ENCODE measurements around the gene PLEKHM3. TPM values are rescaled to one million over a fixed set of nuclear protein-coding genes. Genes with fewer than 3 reads are reported as not detected.

Gene PLEKHM3
- total RNA-seq, 1 donor from 2014 or later, result 20.9 TPM

GRCh38 chr2:207849443-207849842 lies 175.9 kb downstream of the PLEKHM3 start:
- no peak overlapping the region for H3K27ac ChIP-seq (ENCODE audit: low read depth, low read length)
- no peaks in the 10 kb centered on the region for H3K27me3 ChIP-seq (ENCODE audit: control insufficient read depth in 3 of 3, insufficient read depth in 3 of 3, low read length in 3 of 3)
- H3K9me3 ChIP-seq (ENCODE audit: control insufficient read depth in 3 of 3, low read length in 3 of 3), result no peaks in the 10 kb centered on the region
- H3K4me3 ChIP-seq (ENCODE audit: low read length in 3 of 3), result no peak overlapping the region
- no peak overlapping the region for H3K9ac ChIP-seq (ENCODE audit: low read depth in 1 of 3, low read length in 3 of 3)
- H3K36me3 ChIP-seq (ENCODE audit: control insufficient read depth in 3 of 3, insufficient read depth in 3 of 3, low read length in 3 of 3), result no peaks in the 10 kb centered on the region
- H3K4me1 ChIP-seq (ENCODE audit: control insufficient read depth in 3 of 3, insufficient read depth in 3 of 3, low read length in 3 of 3), result peaks cover 0 to 3% (median 0%) of the 10 kb centered on the region in 3 donors

- Histone ChIP-seq H3K27ac (ENCODE audit: low read depth, low read length) (no peak overlapping the region), H3K9me3 (ENCODE audit: control insufficient read depth in 3 of 3, low read length in 3 of 3) (no peaks in the 10 kb centered on the region), H3K27me3 (ENCODE audit: control insufficient read depth in 3 of 3, insufficient read depth in 3 of 3, low read length in 3 of 3) (no peaks in the 10 kb centered on the region), H3K36me3 (ENCODE audit: control insufficient read depth in 3 of 3, insufficient read depth in 3 of 3, low read length in 3 of 3) (no peaks in the 10 kb centered on the region), H3K4me3 (ENCODE audit: low read length in 3 of 3) (no peak overlapping the region), H3K9ac (ENCODE audit: low read depth in 1 of 3, low read length in 3 of 3) (no peak overlapping the region), H3K4me1 (ENCODE audit: control insufficient read depth in 3 of 3, insufficient read depth in 3 of 3, low read length in 3 of 3) (peaks cover 0 to 3% (median 0%) of the 10 kb centered on the region in 3 donors)
Measured at GRCh38 chr2:207848545-207848928, 176.8 kb downstream of the PLEKHM3 start.

- no peaks in the 10 kb centered on the region for H3K9me3 ChIP-seq (ENCODE audit: control insufficient read depth in 3 of 3, low read length in 3 of 3)
- H3K27me3 ChIP-seq (ENCODE audit: control insufficient read depth in 3 of 3, insufficient read depth in 3 of 3, low read length in 3 of 3), result no peaks in the 10 kb centered on the region
- peaks cover 0 to 3% (median 0%) of the 10 kb centered on the region in 3 donors for H3K4me1 ChIP-seq (ENCODE audit: control insufficient read depth in 3 of 3, insufficient read depth in 3 of 3, low read length in 3 of 3)
- no peak overlapping the region for H3K9ac ChIP-seq (ENCODE audit: low read depth in 1 of 3, low read length in 3 of 3)
- H3K36me3 ChIP-seq (ENCODE audit: control insufficient read depth in 3 of 3, insufficient read depth in 3 of 3, low read length in 3 of 3), result no peaks in the 10 kb centered on the region
- H3K4me3 ChIP-seq (ENCODE audit: low read length in 3 of 3), result no peak overlapping the region
- no peak overlapping the region for H3K27ac ChIP-seq (ENCODE audit: low read depth, low read length)
Measured at GRCh38 chr2:207847807-207848544, 177.4 kb downstream of the PLEKHM3 start.

- no peaks in the 10 kb centered on the region for H3K9me3 ChIP-seq (ENCODE audit: control insufficient read depth in 3 of 3, low read length in 3 of 3)
- no peaks in the 10 kb centered on the region for H3K36me3 ChIP-seq (ENCODE audit: control insufficient read depth in 3 of 3, insufficient read depth in 3 of 3, low read length in 3 of 3)
- H3K4me3 ChIP-seq (ENCODE audit: low read length in 3 of 3), result no peak overlapping the region
- H3K9ac ChIP-seq (ENCODE audit: low read depth in 1 of 3, low read length in 3 of 3), result no peak overlapping the region
- peaks cover 0 to 3% (median 0%) of the 10 kb centered on the region in 3 donors for H3K4me1 ChIP-seq (ENCODE audit: control insufficient read depth in 3 of 3, insufficient read depth in 3 of 3, low read length in 3 of 3)
- H3K27me3 ChIP-seq (ENCODE audit: control insufficient read depth in 3 of 3, insufficient read depth in 3 of 3, low read length in 3 of 3), result no peaks in the 10 kb centered on the region
- no peak overlapping the region for H3K27ac ChIP-seq (ENCODE audit: low read depth, low read length)
Measured at GRCh38 chr2:207847098-207847806, 178.1 kb downstream of the PLEKHM3 start.

GRCh38 chr2:207845202-207845864 lies 180.0 kb downstream of the PLEKHM3 start:
- Histone ChIP-seq H3K36me3 (ENCODE audit: control insufficient read depth in 3 of 3, insufficient read depth in 3 of 3, low read length in 3 of 3) (no peaks in the 10 kb centered on the region), H3K9me3 (ENCODE audit: control insufficient read depth in 3 of 3, low read length in 3 of 3) (no peaks in the 10 kb centered on the region), H3K27ac (ENCODE audit: low read depth, low read length) (no peak overlapping the region), H3K4me3 (ENCODE audit: low read length in 3 of 3) (no peak overlapping the region), H3K4me1 (ENCODE audit: control insufficient read depth in 3 of 3, insufficient read depth in 3 of 3, low read length in 3 of 3) (peaks cover 0 to 3% (median 0%) of the 10 kb centered on the region in 3 donors), H3K27me3 (ENCODE audit: control insufficient read depth in 3 of 3, insufficient read depth in 3 of 3, low read length in 3 of 3) (no peaks in the 10 kb centered on the region), H3K9ac (ENCODE audit: low read depth in 1 of 3, low read length in 3 of 3) (no peak overlapping the region)

GRCh38 chr2:207844648-207845047 lies 180.7 kb downstream of the PLEKHM3 start:
- Histone ChIP-seq H3K27me3 (ENCODE audit: control insufficient read depth in 3 of 3, insufficient read depth in 3 of 3, low read length in 3 of 3) (no peaks in the 10 kb centered on the region), H3K9ac (ENCODE audit: low read depth in 1 of 3, low read length in 3 of 3) (no peak overlapping the region), H3K4me3 (ENCODE audit: low read length in 3 of 3) (no peak overlapping the region)

GRCh38 chr2:207840101-207840500 lies 185.2 kb downstream of the PLEKHM3 start:
- H3K9me3 ChIP-seq (ENCODE audit: control insufficient read depth in 3 of 3, low read length in 3 of 3), result no peaks in the 10 kb centered on the region
- no peak overlapping the region for H3K27ac ChIP-seq (ENCODE audit: low read depth, low read length)
- no peaks in the 10 kb centered on the region for H3K36me3 ChIP-seq (ENCODE audit: control insufficient read depth in 3 of 3, insufficient read depth in 3 of 3, low read length in 3 of 3)
- H3K4me3 ChIP-seq (ENCODE audit: low read length in 3 of 3), result no peak overlapping the region
- H3K9ac ChIP-seq (ENCODE audit: low read depth in 1 of 3, low read length in 3 of 3), result no peak overlapping the region
- H3K4me1 ChIP-seq (ENCODE audit: control insufficient read depth in 3 of 3, insufficient read depth in 3 of 3, low read length in 3 of 3), result peaks cover 0 to 12% (median 9%) of the 10 kb centered on the region in 3 donors
- H3K27me3 ChIP-seq (ENCODE audit: control insufficient read depth in 3 of 3, insufficient read depth in 3 of 3, low read length in 3 of 3), result no peaks in the 10 kb centered on the region

More at GRCh38 chr2:207844648-207845047, 180.7 kb downstream of the PLEKHM3 start:
- H3K36me3 ChIP-seq (ENCODE audit: control insufficient read depth in 3 of 3, insufficient read depth in 3 of 3, low read length in 3 of 3), result no peaks in the 10 kb centered on the region
- H3K27ac ChIP-seq (ENCODE audit: low read depth, low read length), result no peak overlapping the region
- H3K4me1 ChIP-seq (ENCODE audit: control insufficient read depth in 3 of 3, insufficient read depth in 3 of 3, low read length in 3 of 3), result peaks cover 0 to 3% (median 0%) of the 10 kb centered on the region in 3 donors
- no peaks in the 10 kb centered on the region for H3K9me3 ChIP-seq (ENCODE audit: control insufficient read depth in 3 of 3, low read length in 3 of 3)

- peaks cover 0 to 12% (median 9%) of the 10 kb centered on the region in 3 donors for H3K4me1 ChIP-seq (ENCODE audit: control insufficient read depth in 3 of 3, insufficient read depth in 3 of 3, low read length in 3 of 3)
- no peaks in the 10 kb centered on the region for H3K27me3 ChIP-seq (ENCODE audit: control insufficient read depth in 3 of 3, insufficient read depth in 3 of 3, low read length in 3 of 3)
- no peak overlapping the region for H3K4me3 ChIP-seq (ENCODE audit: low read length in 3 of 3)
- H3K9ac ChIP-seq (ENCODE audit: low read depth in 1 of 3, low read length in 3 of 3), result no peak overlapping the region
- no peaks in the 10 kb centered on the region for H3K9me3 ChIP-seq (ENCODE audit: control insufficient read depth in 3 of 3, low read length in 3 of 3)
- no peak overlapping the region for H3K27ac ChIP-seq (ENCODE audit: low read depth, low read length)
- no peaks in the 10 kb centered on the region for H3K36me3 ChIP-seq (ENCODE audit: control insufficient read depth in 3 of 3, insufficient read depth in 3 of 3, low read length in 3 of 3)
Measured at GRCh38 chr2:207839575-207839974, 185.8 kb downstream of the PLEKHM3 start.

- no peak overlapping the region for H3K27ac ChIP-seq (ENCODE audit: low read depth, low read length)
- peaks cover 0 to 12% (median 9%) of the 10 kb centered on the region in 3 donors for H3K4me1 ChIP-seq (ENCODE audit: control insufficient read depth in 3 of 3, insufficient read depth in 3 of 3, low read length in 3 of 3)
- no peaks in the 10 kb centered on the region for H3K9me3 ChIP-seq (ENCODE audit: control insufficient read depth in 3 of 3, low read length in 3 of 3)
- no peak overlapping the region for H3K9ac ChIP-seq (ENCODE audit: low read depth in 1 of 3, low read length in 3 of 3)
- no peaks in the 10 kb centered on the region for H3K27me3 ChIP-seq (ENCODE audit: control insufficient read depth in 3 of 3, insufficient read depth in 3 of 3, low read length in 3 of 3)
- no peak overlapping the region for H3K4me3 ChIP-seq (ENCODE audit: low read length in 3 of 3)
- H3K36me3 ChIP-seq (ENCODE audit: control insufficient read depth in 3 of 3, insufficient read depth in 3 of 3, low read length in 3 of 3), result no peaks in the 10 kb centered on the region
Measured at GRCh38 chr2:207839028-207839427, 186.3 kb downstream of the PLEKHM3 start.
